ENCODE data around the gene NUDT21.
A peak's percentile ranks its signal among the peaks of the same experiment; 100 is the strongest.
"Not testable (repeated sequence)": the region's sequence is repeated elsewhere in the genome, so short reads cannot be mapped to it uniquely, and the experiment has no call there.

Gene NUDT21

DNA sequence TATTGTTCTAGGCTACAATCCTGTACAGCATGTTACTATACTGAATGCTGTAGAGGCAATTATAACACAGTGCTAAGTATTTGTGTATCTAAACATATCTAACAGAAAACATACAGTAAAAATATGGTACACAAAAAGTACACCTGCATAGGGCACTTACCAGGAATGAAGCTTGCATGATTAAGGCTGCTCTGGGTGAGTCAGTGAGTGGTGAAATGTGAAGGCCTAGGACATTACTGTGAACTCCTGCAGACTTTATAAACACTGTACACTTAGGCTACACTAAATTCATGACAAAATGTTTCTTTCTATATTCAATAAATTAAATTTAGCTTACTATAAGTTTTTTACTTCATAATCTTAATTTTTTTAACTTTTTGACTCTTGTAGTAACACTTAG, 62.9 kb downstream of the NUDT21 start:
- no peak overlapping the region for H3K4me3 ChIP-seq (ENCODE audit: low read depth, low read length)
- in situ Hi-C loops (cut with HindIII; ENCODE audit: low sequenced_read_pairs), result no loop called here
- TF ChIP-seq CTCF (IDR thresholded peaks at IDR 0.05; ENCODE audit: low read depth, low read length, missing control alignments), result no peak
- DNase-seq (ENCODE audit: low read depth), result no peak

- no peak for DNase-seq (ENCODE audit: low read depth)
- no peak overlapping the region for H3K4me3 ChIP-seq (ENCODE audit: low read depth, low read length)
- in situ Hi-C loops (cut with HindIII; ENCODE audit: low sequenced_read_pairs), result no loop called here
- no peak for TF ChIP-seq CTCF (IDR thresholded peaks at IDR 0.05; ENCODE audit: low read depth, low read length, missing control alignments)
Measured at GRCh38 chr16:56387396-56387795, 63.7 kb downstream of the NUDT21 start.

DNA sequence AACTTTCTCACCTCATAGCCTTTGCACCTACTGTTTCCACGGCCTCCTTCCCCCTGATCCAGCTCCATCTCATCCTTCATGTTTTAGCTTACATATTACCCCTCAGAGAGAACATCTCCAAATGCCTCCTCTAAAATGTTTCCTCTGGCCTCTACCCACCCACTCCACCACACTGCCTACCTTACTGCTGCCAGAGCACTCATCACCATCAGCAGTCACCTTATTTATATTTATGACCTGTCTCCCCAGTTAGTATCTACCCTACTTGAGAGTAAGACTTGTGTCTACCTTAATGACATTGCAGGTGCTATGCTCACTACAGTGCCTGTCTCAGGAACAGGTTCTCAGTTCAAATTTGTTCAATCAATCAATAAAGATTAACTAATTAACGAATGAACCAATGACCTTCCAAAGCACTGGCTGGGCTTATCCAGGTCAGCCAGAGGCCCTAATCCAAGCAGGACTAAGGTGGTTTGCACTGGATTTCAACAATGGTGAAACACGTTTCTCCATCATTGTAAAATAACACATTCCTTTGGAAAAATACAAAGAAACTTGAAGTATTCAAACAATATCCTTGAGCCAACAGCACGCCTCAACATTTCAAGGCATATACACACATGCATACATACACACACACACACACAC, 66.9 kb downstream of the NUDT21 start:
- no peak for TF ChIP-seq CTCF (IDR thresholded peaks at IDR 0.05; ENCODE audit: low read depth, low read length, missing control alignments)
- no peak for DNase-seq (ENCODE audit: low read depth)
- H3K4me3 ChIP-seq (ENCODE audit: low read depth, low read length), result no peak overlapping the region
- in situ Hi-C loops (cut with HindIII; ENCODE audit: low sequenced_read_pairs), result no loop called here

DNA sequence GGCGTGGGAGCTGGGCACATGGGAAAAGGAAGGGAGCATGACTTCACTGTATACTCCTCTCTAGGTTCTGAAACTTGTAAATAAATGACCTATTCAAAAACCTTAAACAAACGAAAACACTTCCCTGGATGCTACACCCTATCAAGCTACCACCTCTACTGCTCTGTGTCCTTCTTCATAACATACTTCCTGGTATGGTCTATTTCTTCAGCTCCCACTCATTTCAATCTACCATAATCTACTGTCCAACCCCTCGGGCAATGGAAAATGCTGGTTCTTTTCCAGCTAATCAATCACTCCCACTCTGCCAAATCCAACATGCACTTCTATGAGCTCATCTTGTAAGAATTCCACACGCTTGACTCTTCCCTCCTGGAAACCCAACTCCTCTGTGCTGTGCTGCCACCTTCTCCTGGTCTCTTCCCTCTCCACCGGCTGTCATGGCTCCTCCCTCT, 68.2 kb downstream of the NUDT21 start:
- TF ChIP-seq CTCF (IDR thresholded peaks at IDR 0.05; ENCODE audit: low read depth, low read length, missing control alignments), result no peak
- no peak overlapping the region for H3K4me3 ChIP-seq (ENCODE audit: low read depth, low read length)
- in situ Hi-C loops (cut with HindIII; ENCODE audit: low sequenced_read_pairs), result no loop called here
- peak; percentile 15 for DNase-seq (ENCODE audit: low read depth)

DNA sequence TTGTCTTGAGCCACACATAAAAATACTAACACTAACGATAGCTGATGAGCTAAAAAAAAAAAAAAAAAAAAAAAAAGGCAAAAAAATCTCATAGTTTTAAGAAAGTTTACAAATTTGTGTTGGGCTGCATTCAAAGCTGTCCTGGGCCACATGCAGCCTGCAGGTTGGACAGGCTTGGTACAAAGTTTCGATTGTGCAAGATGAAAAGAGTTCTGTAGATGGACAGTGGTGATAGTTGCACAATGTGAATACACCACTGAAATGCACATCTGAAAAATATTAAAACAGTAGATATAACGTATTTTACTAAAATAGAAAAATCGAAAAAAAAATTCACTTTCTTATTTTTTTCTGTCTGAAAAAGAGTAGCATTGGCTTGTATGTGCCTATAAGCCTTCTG, 68.7 kb downstream of the NUDT21 start:
- TF ChIP-seq CTCF (IDR thresholded peaks at IDR 0.05; ENCODE audit: low read depth, low read length, missing control alignments), result no peak
- DNase-seq (ENCODE audit: low read depth), result no peak
- H3K4me3 ChIP-seq (ENCODE audit: low read depth, low read length), result no peak overlapping the region
- in situ Hi-C loops (cut with HindIII; ENCODE audit: low sequenced_read_pairs), result no loop called here

GRCh38 chr16:56380778-56381485, 70.2 kb downstream of the NUDT21 start:
- in situ Hi-C loops (cut with HindIII; ENCODE audit: low sequenced_read_pairs); DNase-seq (ENCODE audit: low read depth); H3K4me3 ChIP-seq (ENCODE audit: low read depth, low read length): not testable (repeated sequence)

Measured in astrocyte of the cerebellum (primary cell).